ENCODE data around the gene C9orf50.
"Not testable (repeated sequence)": the region's sequence is repeated elsewhere in the genome, so short reads cannot be mapped to it uniquely, and the experiment has no call there.

The C9orf50 gene

GRCh38 chr9:129610473-129611306 lies 10.2 kb downstream of the C9orf50 start:
- DNase-seq (ENCODE audit: low read depth): peak; percentile 57

- no peak for DNase-seq (ENCODE audit: low read depth)
Observed at GRCh38 chr9:129610213-129610472, 10.8 kb downstream of the C9orf50 start.

- DNase-seq (ENCODE audit: low read depth): no peak
Observed at GRCh38 chr9:129609486-129610212, 11.3 kb downstream of the C9orf50 start.

GRCh38 chr9:129608561-129609481 lies 12.1 kb downstream of the C9orf50 start:
- no peak for DNase-seq (ENCODE audit: low read depth)

- no peak for DNase-seq (ENCODE audit: low read depth)
Observed at GRCh38 chr9:129607027-129607387, 13.9 kb downstream of the C9orf50 start.

GRCh38 chr9:129606161-129607026 lies 14.5 kb downstream of the C9orf50 start:
- no peak for DNase-seq (ENCODE audit: low read depth)

GRCh38 chr9:129604766-129605163 lies 16.1 kb downstream of the C9orf50 start:
- DNase-seq (ENCODE audit: low read depth): no peak

GRCh38 chr9:129604056-129604765 lies 16.7 kb downstream of the C9orf50 start:
- no peak for DNase-seq (ENCODE audit: low read depth)

GRCh38 chr9:129602598-129603415 lies 18.1 kb downstream of the C9orf50 start:
- no peak for DNase-seq (ENCODE audit: low read depth)

- no peak for DNase-seq (ENCODE audit: low read depth)
Observed at GRCh38 chr9:129601082-129601674, 19.7 kb downstream of the C9orf50 start.

- DNase-seq (ENCODE audit: low read depth): no peak
Observed at GRCh38 chr9:129598089-129598596, 22.8 kb downstream of the C9orf50 start.

- no peak for DNase-seq (ENCODE audit: low read depth)
Observed at GRCh38 chr9:129597355-129598088, 23.4 kb downstream of the C9orf50 start.

GRCh38 chr9:129596541-129597331 lies 24.2 kb downstream of the C9orf50 start:
- no peak for DNase-seq (ENCODE audit: low read depth)

GRCh38 chr9:129595903-129596540 lies 24.9 kb downstream of the C9orf50 start:
- no peak for DNase-seq (ENCODE audit: low read depth)

GRCh38 chr9:129595311-129595741 lies 25.6 kb downstream of the C9orf50 start:
- no peak for DNase-seq (ENCODE audit: low read depth)

GRCh38 chr9:129594632-129595031 lies 26.3 kb downstream of the C9orf50 start:
- no peak for DNase-seq (ENCODE audit: low read depth)

- DNase-seq (ENCODE audit: low read depth): not testable (repeated sequence)
Observed at GRCh38 chr9:129592790-129593189, 28.1 kb downstream of the C9orf50 start.

Data from activated T-cell treated with anti-CD3 and anti-CD28 coated beads for 24 hours (primary cell).